Calu3 (cell line): ENCODE measurements around the gene GSTK1. TPM values are rescaled to one million over a fixed set of nuclear protein-coding genes. Genes with fewer than 3 reads are reported as not detected.

Source experiments
- BruUV-seq: library from RNA; stranded (reverse); fragments of 400-500 nt; replicated peaks from 2 replicates; lab custom pipeline; 2021; lab: Mats Ljungman, UMichigan
- CTCF ChIA-PET: fragments of 300-600 bp; sonication (Branson Sonifier 250); formaldehyde crosslinking; loops from one replicate; lab custom pipeline; 2022; ENCODE audit warnings: antibody characterized with exemption; lab: Charles Lee
- DNase-seq: peaks from one replicate; pipeline ENCODE4 v3.0.0; 2022
- H3K27ac Mint-ChIP-seq: one replicate; pipeline ENCODE4 v1.8.0; 2022; ENCODE audit warnings: mixed read lengths; ENCODE audit not compliant: unreplicated experiment
- H3K27me3 Mint-ChIP-seq: one replicate; pipeline ENCODE4 v1.8.0; 2022; ENCODE audit warnings: mixed read lengths; ENCODE audit not compliant: unreplicated experiment
- H3K36me3 Mint-ChIP-seq: one replicate; pipeline ENCODE4 v1.8.0; 2022; ENCODE audit warnings: mild to moderate bottlenecking, moderate library complexity, mixed read lengths; ENCODE audit not compliant: insufficient read depth, unreplicated experiment
- H3K4me1 Mint-ChIP-seq: one replicate; pipeline ENCODE4 v1.8.0; 2022; ENCODE audit warnings: mild to moderate bottlenecking, low read depth, mixed read lengths; ENCODE audit not compliant: unreplicated experiment
- H3K4me3 Mint-ChIP-seq: one replicate; pipeline ENCODE4 v1.8.0; 2022; ENCODE audit warnings: mild to moderate bottlenecking, low read depth, moderate library complexity, mixed read lengths; ENCODE audit not compliant: unreplicated experiment
- H3K9me3 Mint-ChIP-seq: one replicate; pipeline ENCODE4 v1.8.0; 2022; ENCODE audit warnings: low read depth, mixed read lengths; ENCODE audit not compliant: unreplicated experiment
- CTCF ChIP-seq: fragments of 200-600 bp; IDR thresholded peaks from one replicate; pipeline ENCODE4 v1.8.0; 2022; ENCODE audit warnings: antibody characterized with exemption; ENCODE audit not compliant: unreplicated experiment
- intact Hi-C: fragments of 100-400 bp; cut with micrococcal nuclease; formaldehyde crosslinking; loops from one replicate; pipeline ENCODE4 v1.10.0; 2022; ENCODE audit not compliant: unreplicated experiment
- total RNA-seq: library from RNA; stranded (reverse); gene quantifications from 2 replicates; pipeline ENCODE4 v1.2.3, GENCODE V29; 2022

Gene GSTK1
- total RNA-seq, 1 experiment from 2014 or later = 109 TPM

GRCh38 chr7:143308632-143309031 lies 45.4 kb downstream of the GSTK1 start:
- peaks cover 10% of the 10 kb centered on the region for H3K4me1 Mint-ChIP-seq
- no peak overlapping the region for H3K4me3 Mint-ChIP-seq
- intact Hi-C loops = no loop called here
- no peaks in the 10 kb centered on the region for H3K9me3 Mint-ChIP-seq
- DNase-seq = no peak
- no TSS peak for BruUV-seq
- H3K36me3 Mint-ChIP-seq = peaks cover 44% of the 10 kb centered on the region
- no peak overlapping the region for H3K27ac Mint-ChIP-seq
- no peak for TF ChIP-seq CTCF
- CTCF ChIA-PET = interaction anchor here (0.7 to 1.0 kb wide), 2 partner anchors 9 to 12 kb away, joined by 3 to 4 read pairs; no protein-coding TSS in a partner anchor
- no peaks in the 10 kb centered on the region for H3K27me3 Mint-ChIP-seq

GRCh38 chr7:143314127-143314526 lies 50.9 kb downstream of the GSTK1 start:
- H3K27me3 Mint-ChIP-seq = no peaks in the 10 kb centered on the region
- no peaks in the 10 kb centered on the region for H3K36me3 Mint-ChIP-seq
- no peaks in the 10 kb centered on the region for H3K9me3 Mint-ChIP-seq
- intact Hi-C loops = no loop called here
- no peak for TF ChIP-seq CTCF
- no peak overlapping the region for H3K4me3 Mint-ChIP-seq
- H3K4me1 Mint-ChIP-seq = peaks cover 9% of the 10 kb centered on the region
- DNase-seq = no peak
- CTCF ChIA-PET = no interaction called here
- H3K27ac Mint-ChIP-seq = no peak overlapping the region
- no TSS peak for BruUV-seq

DNA sequence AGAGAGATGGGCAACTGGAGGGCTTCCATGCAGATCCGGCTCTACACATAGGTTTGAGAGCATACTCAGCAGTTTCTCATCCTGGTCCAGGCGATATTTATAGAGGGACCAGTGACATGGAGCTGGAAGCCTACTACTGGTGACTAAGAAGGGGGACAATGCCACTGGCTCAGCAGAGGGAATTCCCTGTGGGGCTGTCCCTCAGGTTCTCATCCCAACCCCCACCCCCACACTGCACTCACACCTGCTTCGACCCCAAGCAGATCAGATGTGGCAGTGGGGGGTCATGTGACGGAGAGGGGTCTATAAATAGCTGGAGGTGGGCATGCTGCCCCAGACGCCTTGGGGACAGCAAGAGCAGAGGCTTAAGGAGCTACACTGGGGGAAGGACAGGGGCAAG lies 52.5 kb downstream of the GSTK1 start, which contains the start of gene CLCN1:
CLCN1 (plus strand) TSS at position 336 of the 400 bp plus-strand sequence. CDS start 102 bp downstream, outside the sequence.
- no peak for DNase-seq
- H3K36me3 Mint-ChIP-seq = no peaks in the 10 kb centered on the region
- TF ChIP-seq CTCF = no peak
- intact Hi-C loops = no loop called here
- no peak within 1 kb of the TSS for H3K27ac Mint-ChIP-seq
- CTCF ChIA-PET = no interaction called here
- peaks cover 15% of the 10 kb centered on the region for H3K4me1 Mint-ChIP-seq
- H3K4me3 Mint-ChIP-seq = no peak within 1 kb of the TSS
- no peaks in the 10 kb centered on the region for H3K9me3 Mint-ChIP-seq
- H3K27me3 Mint-ChIP-seq = no peaks in the 10 kb centered on the region
- no TSS peak for BruUV-seq

- no TSS peak for BruUV-seq
- CTCF ChIA-PET = no interaction called here
- DNase-seq = no peak
- Mint-ChIP-seq H3K4me3 (no peak overlapping the region), H3K4me1 (peaks cover 20% of the 10 kb centered on the region), H3K9me3 (no peaks in the 10 kb centered on the region), H3K27ac (no peak overlapping the region), H3K36me3 (no peaks in the 10 kb centered on the region), H3K27me3 (no peaks in the 10 kb centered on the region)
- intact Hi-C loops = no loop called here
- TF ChIP-seq CTCF = no peak
Measured at GRCh38 chr7:143316492-143316891, 53.3 kb downstream of the GSTK1 start.
